GM23248 (cell line): ENCODE results near the gene DPF1. TPM values are rescaled to one million over a fixed set of nuclear protein-coding genes. Genes with fewer than 3 reads are reported as not detected.

ENCODE experiments used
- DNase-seq: peaks from one replicate; pipeline ENCODE4 v3.0.0-alpha.2; 2015
- H2AFZ ChIP-seq: fragments of 200-600 bp; sonication (generic); 2 replicates; pipeline ENCODE4 v1.6.1; 2016; ENCODE audit warnings: antibody characterized with exemption
- H3F3A ChIP-seq: fragments of 200-600 bp; sonication (generic); 2 replicates; pipeline ENCODE4 v1.6.1; 2016; ENCODE audit warnings: mild to moderate bottlenecking, antibody characterized with exemption, mixed run types; ENCODE audit not compliant: insufficient read depth
- H3K27ac ChIP-seq: fragments of 200-600 bp; sonication (generic); 2 replicates; pipeline ENCODE4 v1.5.1; 2016; ENCODE audit warnings: mild to moderate bottlenecking
- H3K27me3 ChIP-seq: fragments of 200-600 bp; sonication (generic); replicated peaks from 2 replicates; pipeline ENCODE4 v1.6.1; 2016; ENCODE audit warnings: mild to moderate bottlenecking; ENCODE audit not compliant: insufficient read depth
- H3K36me3 ChIP-seq: fragments of 200-600 bp; sonication (generic); 2 replicates; pipeline ENCODE4 v1.6.1; 2016; ENCODE audit warnings: low read depth, mild to moderate bottlenecking
- H3K4me1 ChIP-seq: fragments of 200-600 bp; sonication (generic); 2 replicates; pipeline ENCODE4 v1.6.1; 2016; ENCODE audit warnings: mild to moderate bottlenecking; ENCODE audit not compliant: insufficient read depth
- H3K4me2 ChIP-seq: fragments of 200-600 bp; sonication (generic); one replicate; pipeline ENCODE4 v1.6.1; 2016; ENCODE audit warnings: mild to moderate bottlenecking; ENCODE audit not compliant: unreplicated experiment
- H3K4me3 ChIP-seq: fragments of 200-600 bp; sonication (generic); 2 replicates; pipeline ENCODE4 v1.5.1; 2016; ENCODE audit warnings: mild to moderate bottlenecking
- H3K79me2 ChIP-seq: fragments of 200-600 bp; sonication (generic); 2 replicates; pipeline ENCODE4 v1.6.1; 2016; ENCODE audit warnings: mild to moderate bottlenecking; ENCODE audit not compliant: insufficient read depth
- H3K9ac ChIP-seq: fragments of 200-600 bp; sonication (generic); 2 replicates; pipeline ENCODE4 v1.6.1; 2016; ENCODE audit warnings: mild to moderate bottlenecking
- H3K9me2 ChIP-seq: fragments of 200-600 bp; sonication (generic); 2 replicates; pipeline ENCODE4 v1.6.1; 2016; ENCODE audit warnings: mixed run types, mild to moderate bottlenecking, moderate library complexity; ENCODE audit not compliant: insufficient read depth
- H3K9me3 ChIP-seq: fragments of 200-600 bp; sonication (generic); one replicate; pipeline ENCODE4 v1.6.1; 2017; ENCODE audit warnings: low read depth
- H4K20me1 ChIP-seq: fragments of 200-600 bp; sonication (generic); 2 replicates; pipeline ENCODE4 v1.6.0; 2016; ENCODE audit not compliant: insufficient read depth
- EZH2 ChIP-seq: fragments of 200-600 bp; sonication (generic); IDR thresholded peaks from 2 replicates; pipeline ENCODE4 v1.6.1; 2018; ENCODE audit warnings: antibody characterized with exemption, mild to moderate bottlenecking; ENCODE audit not compliant: insufficient read depth, poor library complexity, severe bottlenecking
- EZH2phosphoT487 ChIP-seq: fragments of 200-600 bp; sonication (generic); IDR thresholded peaks from 2 replicates; pipeline ENCODE4 v1.6.1; 2018; ENCODE audit warnings: antibody characterized with exemption, moderate library complexity, mild to moderate bottlenecking, low read depth; ENCODE audit not compliant: insufficient read depth
- WGBS, 2 experiments: methylation state at CpG; one replicate each; pipeline ENCODE4 v1.1.6; 2015 to 2017; ENCODE audit warnings: low lambda C conversion rate in 2 of 2, low coverage in 1 of 2; ENCODE audit errors: missing lambda C conversion rate in 2 of 2; 5-methylcytosine and 5-hydroxymethylcytosine counted together
- in situ Hi-C: fragments of 300-500 bp; cut with MboI; formaldehyde crosslinking; loops from 2 replicates; pipeline ENCODE4 v1.15.0; 2020
- polyA plus RNA-seq: library from polyadenylated mRNA; unstranded; fragments of >200 nt; fragmentation: Nextera tagmentation; extraction: Ambion mirVana; gene quantifications from 2 replicates; pipeline ENCODE4 v1.2.1, GENCODE V29; 2016
- total RNA-seq: library from RNA; depleted of rRNA; stranded (reverse); fragments of >200 nt; shearing (Covaris generic); gene quantifications from 2 replicates; pipeline ENCODE4 v1.2.3, GENCODE V29; 2014

Gene DPF1
- total and polyA plus RNA-seq, 2 experiments from 2014 or later: 1.5 to 5.2 TPM

GRCh38 chr19:38175422-38175821 lies 48.6 kb downstream of the DPF1 start:
- 92 to 94% methylated on average over 6 of the region's 6 CpGs for WGBS, 2 experiments
- H4K20me1 ChIP-seq: no peaks in the 10 kb centered on the region
- no peaks in the 10 kb centered on the region for H3K79me2 ChIP-seq
- H3K9me3 ChIP-seq: no peaks in the 10 kb centered on the region
- H3K4me2 ChIP-seq: no peak overlapping the region
- no peak overlapping the region for H3K4me3 ChIP-seq
- no peaks in the 10 kb centered on the region for H3K9me2 ChIP-seq
- no peak overlapping the region for H3K9ac ChIP-seq
- no peak for TF ChIP-seq EZH2phosphoT487
- TF ChIP-seq EZH2: no peak
- 0 out of 2 replicates have a peak, but pooled peaks cover 7% of the 10 kb centered on the region for H3F3A ChIP-seq
- no peaks in the 10 kb centered on the region for H3K27me3 ChIP-seq
- no peak overlapping the region for H3K27ac ChIP-seq
- in situ Hi-C loops: no loop called here
- H2AFZ ChIP-seq: no peak overlapping the region
- peaks cover 7% of the 10 kb centered on the region for H3K4me1 ChIP-seq
- no peak for DNase-seq
- H3K36me3 ChIP-seq: peaks cover 5% of the 10 kb centered on the region; the same call in 1 of the 2 replicates

- Histone ChIP-seq H3K4me2 (no peak overlapping the region), H3K4me1 (peaks cover 7% of the 10 kb centered on the region), H3K9ac (peak overlapping the region; percentile 73), H3F3A (0 out of 2 replicates have a peak, but pooled peaks cover 7% of the 10 kb centered on the region), H3K9me2 (no peaks in the 10 kb centered on the region), H3K9me3 (no peaks in the 10 kb centered on the region), H3K79me2 (no peaks in the 10 kb centered on the region), H3K27ac (peak overlapping the region; percentile 88), H4K20me1 (no peaks in the 10 kb centered on the region), H3K36me3 (no peaks in the 10 kb centered on the region), H3K4me3 (no peak overlapping the region), H2AFZ (no peak overlapping the region), H3K27me3 (no peaks in the 10 kb centered on the region)
- in situ Hi-C loops: no loop called here
- peak; percentile 96 for DNase-seq
- WGBS, 2 experiments: 43 to 45% methylated on average over 22 of the region's 22 CpGs
- TF ChIP-seq EZH2 (no peak), EZH2phosphoT487 (no peak)
Observed at GRCh38 chr19:38173291-38174041, 50.6 kb downstream of the DPF1 start.

DNA sequence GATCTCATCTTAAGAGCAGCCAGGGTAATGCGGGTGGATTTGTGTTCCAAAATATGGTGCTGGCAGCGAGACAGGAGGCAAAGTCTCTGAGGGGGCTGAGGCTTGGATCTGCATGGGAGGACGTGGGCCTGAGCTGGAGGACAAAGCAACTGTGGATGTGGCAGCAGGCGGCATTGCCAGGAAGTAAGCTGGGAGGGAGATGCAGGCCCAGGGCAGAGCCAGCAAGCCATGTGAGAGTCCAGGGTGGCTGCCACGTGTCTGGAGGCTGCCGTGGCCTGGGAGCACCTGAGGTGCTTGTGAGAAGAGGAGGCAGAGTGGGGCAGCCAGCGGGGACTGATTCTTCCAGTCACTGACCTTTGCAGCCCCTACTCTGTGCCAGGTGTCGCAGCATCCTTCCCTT lies 52.0 kb downstream of the DPF1 start:
- WGBS, 2 experiments: 64 to 66% methylated on average over 8 of the region's 8 CpGs

GRCh38 chr19:38170334-38170733 lies 53.7 kb downstream of the DPF1 start:
- no peak overlapping the region for H3K27ac ChIP-seq
- TF ChIP-seq EZH2phosphoT487: no peak
- TF ChIP-seq EZH2: no peak
- no peaks in the 10 kb centered on the region for H3K9me2 ChIP-seq
- H3K4me1 ChIP-seq: peaks cover 7% of the 10 kb centered on the region
- H3F3A ChIP-seq: 0 out of 2 replicates have a peak, but pooled peaks cover 7% of the 10 kb centered on the region
- H2AFZ ChIP-seq: no peak overlapping the region
- no peak overlapping the region for H3K4me2 ChIP-seq
- DNase-seq: no peak
- no peak overlapping the region for H3K9ac ChIP-seq
- no peaks in the 10 kb centered on the region for H3K79me2 ChIP-seq
- no peak overlapping the region for H3K4me3 ChIP-seq
- H3K36me3 ChIP-seq: no peaks in the 10 kb centered on the region
- no peaks in the 10 kb centered on the region for H4K20me1 ChIP-seq
- H3K9me3 ChIP-seq: no peaks in the 10 kb centered on the region
- 77 to 79% methylated on average over 12 of the region's 12 CpGs for WGBS, 2 experiments
- H3K27me3 ChIP-seq: no peaks in the 10 kb centered on the region
- in situ Hi-C loops: no loop called here

More for the DNA sequence above, 52.0 kb downstream of the DPF1 start:
- peaks cover 7% of the 10 kb centered on the region for H3K4me1 ChIP-seq
- H4K20me1 ChIP-seq: no peaks in the 10 kb centered on the region
- no peak for DNase-seq
- H3K9me3 ChIP-seq: no peaks in the 10 kb centered on the region
- H3K9ac ChIP-seq: no peak overlapping the region
- TF ChIP-seq EZH2phosphoT487 (no peak), EZH2 (no peak)
- no peak overlapping the region for H3K4me3 ChIP-seq
- no peaks in the 10 kb centered on the region for H3K27me3 ChIP-seq
- no peaks in the 10 kb centered on the region for H3K79me2 ChIP-seq
- 0 out of 2 replicates have a peak, but pooled peaks cover 7% of the 10 kb centered on the region for H3F3A ChIP-seq
- no peak overlapping the region for H3K4me2 ChIP-seq
- no peak overlapping the region for H3K27ac ChIP-seq
- H3K36me3 ChIP-seq: no peaks in the 10 kb centered on the region
- H3K9me2 ChIP-seq: no peaks in the 10 kb centered on the region
- in situ Hi-C loops: no loop called here
- no peak overlapping the region for H2AFZ ChIP-seq
